Endometrial microvascular endothelial cells (primary cell): ENCODE data around the gene GRPEL1. TPM values are rescaled to one million over a fixed set of nuclear protein-coding genes. Genes with fewer than 3 reads are reported as not detected.

ENCODE experiments used
- in situ Hi-C: cut with HindIII; loops from 2 replicates; pipeline ENCODE4 v1.10.0; 2017; ENCODE audit warnings: low sequenced_read_pairs, low pct_unique_long_range_greater_than_20kb; ENCODE audit errors: inconsistent ontology term
- total RNA-seq: library from RNA; depleted of rRNA; stranded (reverse); fragments of >200 nt; gene quantifications from one replicate; pipeline ENCODE4 v1.2.3, GENCODE V29; 2015; ENCODE audit errors: inconsistent ontology term

The GRPEL1 gene
- total RNA-seq, 1 donor from 2014 or later = 34.6 TPM

DNA sequence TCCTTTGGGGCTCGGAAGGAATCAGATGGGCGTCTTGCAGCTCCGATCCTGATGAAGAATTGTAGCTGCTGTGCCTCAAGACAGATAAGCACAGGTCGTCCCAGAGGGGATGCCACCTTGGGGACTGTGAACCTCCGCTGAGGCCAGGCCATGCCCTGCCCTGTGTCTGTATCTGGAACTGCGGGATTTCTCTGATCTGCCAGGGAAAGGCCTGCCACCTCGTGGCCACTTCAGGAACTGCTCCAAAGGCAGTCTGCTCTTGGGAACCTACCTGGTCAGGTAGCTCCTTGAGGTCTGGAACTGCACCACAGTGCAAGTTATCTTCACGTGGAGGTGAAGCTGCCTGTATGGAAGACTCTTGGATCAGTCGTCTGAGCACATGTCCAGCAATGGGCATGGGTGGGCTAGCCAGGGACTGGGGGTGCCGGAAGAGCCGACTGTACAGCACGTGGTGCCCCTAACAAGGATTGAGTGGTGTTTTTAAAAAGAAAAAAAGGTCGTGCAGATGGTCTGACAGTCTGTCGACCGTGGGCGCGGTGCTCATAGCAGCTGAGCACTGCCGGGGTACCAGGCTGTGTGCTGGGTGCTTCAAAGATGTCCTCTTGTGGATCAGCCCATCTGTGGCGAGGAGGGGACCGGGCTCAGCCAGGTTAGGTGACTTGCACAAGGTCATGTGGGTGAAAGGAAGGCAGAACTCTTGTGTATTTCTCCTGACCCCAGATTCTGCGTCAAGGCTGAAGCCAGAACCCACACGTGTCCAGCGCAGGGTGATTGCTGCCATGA lies 3.1 kb upstream of the GRPEL1 start:
- in situ Hi-C loops = no loop called here

DNA sequence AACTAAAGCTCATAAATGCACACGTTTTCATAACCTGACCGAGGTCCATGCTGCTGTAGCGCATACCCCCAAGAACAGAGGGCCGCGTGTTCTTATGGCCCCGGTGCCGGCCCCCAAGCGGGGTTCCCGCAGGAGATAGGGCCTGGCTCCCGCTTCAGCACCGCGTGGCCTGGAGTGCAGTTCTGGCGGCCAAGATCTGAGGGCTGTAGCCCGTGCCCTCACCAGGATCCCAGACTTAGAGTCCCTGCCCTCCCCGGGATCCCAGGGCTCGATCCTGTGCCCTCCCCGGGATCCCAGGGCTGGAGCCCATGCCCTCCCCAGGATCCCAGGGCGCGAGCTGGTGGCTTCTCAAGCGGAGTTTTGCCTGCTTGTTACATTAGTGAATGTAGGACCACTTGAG lies 1.0 kb upstream of the GRPEL1 start:
- in situ Hi-C loops = no loop called here

DNA sequence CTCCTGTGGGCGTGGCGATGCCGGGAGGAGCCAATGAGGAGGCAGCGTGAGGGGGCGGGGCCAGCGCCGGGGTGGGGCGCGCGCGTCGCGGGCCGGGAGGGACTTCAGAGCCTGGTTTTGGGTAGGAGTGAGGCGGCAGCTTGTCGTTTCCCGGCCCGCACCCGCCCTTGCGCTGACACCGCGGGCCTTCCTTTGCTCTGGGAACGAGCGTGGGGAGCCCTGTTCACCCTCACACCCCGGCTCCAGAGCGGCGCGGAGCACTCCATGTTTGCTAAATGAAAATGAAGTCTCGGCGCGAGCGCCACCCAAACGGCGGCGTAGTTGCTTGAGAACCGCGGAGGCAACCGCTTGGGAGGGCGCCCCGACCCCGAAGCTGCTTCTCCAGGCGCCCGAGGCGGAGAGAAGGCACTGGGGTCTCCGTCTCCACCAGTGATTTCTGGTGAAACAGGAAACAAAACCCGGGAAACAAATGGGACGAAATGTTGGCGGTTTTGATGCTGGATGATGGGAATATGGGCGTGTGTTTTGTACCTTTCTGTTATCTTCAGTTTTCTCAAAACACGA lies 497 bp upstream of the GRPEL1 start:
- in situ Hi-C loops = no loop called here

DNA sequence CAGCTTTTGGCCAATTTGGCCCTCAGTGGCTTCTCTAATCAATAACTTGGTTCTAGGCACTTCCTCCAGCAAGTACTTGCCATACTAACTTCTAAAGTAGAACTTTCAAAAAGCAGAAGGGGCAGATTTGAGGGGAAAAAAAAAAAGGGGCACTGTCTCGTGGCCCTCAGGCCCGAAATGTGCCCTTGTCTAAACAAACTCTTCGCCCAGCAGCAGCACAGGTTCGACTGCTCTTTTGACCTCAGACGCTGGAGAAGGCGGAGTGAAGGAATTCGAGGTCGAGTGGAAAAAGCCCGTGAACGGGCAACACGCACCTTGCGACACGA lies 775 bp downstream of the GRPEL1 start:
- in situ Hi-C loops = no loop called here

DNA sequence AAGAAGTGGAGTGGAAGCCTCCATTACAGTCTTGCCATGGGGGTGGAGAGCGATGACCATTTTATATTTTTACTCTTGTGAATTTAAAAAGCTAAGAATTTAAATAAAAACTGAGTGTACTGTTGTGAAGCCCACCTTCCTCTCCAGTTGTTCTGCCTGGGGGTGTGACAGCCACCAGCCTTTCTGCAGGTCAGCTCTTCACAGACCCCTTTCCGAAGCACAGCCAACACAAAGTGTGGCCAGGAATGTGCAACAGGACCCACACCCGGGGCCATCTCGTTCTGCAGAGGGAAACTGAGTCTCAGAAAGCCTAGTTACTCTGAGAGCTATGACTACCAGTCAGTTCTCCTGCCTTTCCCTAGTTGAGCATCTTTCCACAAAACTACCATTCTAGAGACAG lies 1.4 kb downstream of the GRPEL1 start:
- in situ Hi-C loops = no loop called here

DNA sequence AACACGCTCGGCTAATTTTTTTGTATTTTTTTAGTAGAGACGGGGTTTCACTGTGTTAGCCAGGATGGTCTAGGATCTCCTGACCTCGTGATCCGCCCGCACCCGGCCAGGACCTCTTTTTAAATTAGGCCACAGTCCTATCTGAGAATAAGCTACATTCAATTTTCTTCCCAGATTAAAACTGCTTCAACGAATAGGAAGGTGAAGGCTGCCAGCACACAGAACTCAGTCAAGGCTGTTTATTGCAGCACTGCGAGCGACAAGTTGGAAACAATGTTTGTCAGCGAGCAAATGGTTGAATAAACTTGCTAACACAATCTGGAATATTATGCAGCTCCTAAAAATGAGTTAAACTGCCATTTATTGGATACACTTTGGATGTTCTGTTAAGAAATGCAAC lies 1.9 kb downstream of the GRPEL1 start:
- in situ Hi-C loops = no loop called here

DNA sequence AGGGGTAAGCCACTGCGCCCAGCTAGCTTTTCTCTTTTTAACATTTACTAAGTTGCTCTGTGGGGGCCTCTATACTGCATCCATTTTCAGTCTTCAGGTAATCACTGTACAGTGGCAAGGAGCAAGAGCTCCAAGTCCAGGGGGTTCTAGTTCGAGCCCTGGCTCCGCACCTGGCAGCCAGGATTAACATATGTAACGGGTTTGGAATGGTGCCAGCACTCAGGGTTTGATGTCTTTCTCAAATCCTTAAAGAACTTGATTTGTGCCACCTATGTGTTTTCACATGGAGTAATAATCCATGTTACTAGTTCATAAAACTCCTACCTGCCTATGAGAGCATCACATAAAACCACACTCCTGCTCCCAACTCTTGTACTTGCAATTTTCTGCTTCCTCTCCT lies 4.5 kb downstream of the GRPEL1 start:
- in situ Hi-C loops = no loop called here

DNA sequence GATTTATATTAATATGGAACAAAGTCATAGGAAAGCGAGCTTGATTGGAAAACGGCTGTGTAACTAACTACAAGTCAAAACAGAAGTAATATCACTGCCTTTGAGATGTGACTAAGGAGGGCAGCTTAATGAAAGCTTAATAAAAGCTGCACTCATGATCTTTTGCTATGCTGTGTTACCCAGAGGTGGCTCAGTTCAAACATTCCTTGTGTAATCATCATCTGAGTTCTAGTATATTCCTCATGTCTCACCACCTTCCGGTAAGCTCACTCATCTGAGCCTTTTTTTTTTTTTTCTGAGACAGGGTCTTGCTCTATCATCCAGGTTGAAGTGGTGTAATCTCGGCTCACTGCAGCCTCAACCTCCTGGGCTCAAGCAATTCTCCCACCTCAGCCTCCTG lies 5.0 kb downstream of the GRPEL1 start:
- in situ Hi-C loops = no loop called here

DNA sequence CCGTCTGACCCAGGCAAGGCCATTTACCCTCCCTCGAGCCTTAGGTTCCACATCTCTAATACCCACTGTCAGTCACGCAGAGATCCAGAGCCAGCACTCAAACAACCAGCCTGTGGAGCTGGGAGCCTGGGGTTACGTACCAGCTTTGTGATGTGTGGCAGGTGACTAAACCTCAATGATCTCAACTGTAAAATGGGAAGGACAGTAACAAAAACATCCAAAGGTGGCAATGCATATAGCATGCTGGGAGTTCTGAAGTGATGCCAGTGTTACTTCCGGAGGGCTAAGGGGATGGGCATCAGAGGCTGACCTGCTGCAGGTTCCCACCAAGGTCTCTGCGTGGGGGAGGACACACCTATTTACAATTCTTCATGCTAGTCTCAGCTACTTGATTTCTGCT lies 6.0 kb downstream of the GRPEL1 start:
- in situ Hi-C loops = no loop called here

DNA sequence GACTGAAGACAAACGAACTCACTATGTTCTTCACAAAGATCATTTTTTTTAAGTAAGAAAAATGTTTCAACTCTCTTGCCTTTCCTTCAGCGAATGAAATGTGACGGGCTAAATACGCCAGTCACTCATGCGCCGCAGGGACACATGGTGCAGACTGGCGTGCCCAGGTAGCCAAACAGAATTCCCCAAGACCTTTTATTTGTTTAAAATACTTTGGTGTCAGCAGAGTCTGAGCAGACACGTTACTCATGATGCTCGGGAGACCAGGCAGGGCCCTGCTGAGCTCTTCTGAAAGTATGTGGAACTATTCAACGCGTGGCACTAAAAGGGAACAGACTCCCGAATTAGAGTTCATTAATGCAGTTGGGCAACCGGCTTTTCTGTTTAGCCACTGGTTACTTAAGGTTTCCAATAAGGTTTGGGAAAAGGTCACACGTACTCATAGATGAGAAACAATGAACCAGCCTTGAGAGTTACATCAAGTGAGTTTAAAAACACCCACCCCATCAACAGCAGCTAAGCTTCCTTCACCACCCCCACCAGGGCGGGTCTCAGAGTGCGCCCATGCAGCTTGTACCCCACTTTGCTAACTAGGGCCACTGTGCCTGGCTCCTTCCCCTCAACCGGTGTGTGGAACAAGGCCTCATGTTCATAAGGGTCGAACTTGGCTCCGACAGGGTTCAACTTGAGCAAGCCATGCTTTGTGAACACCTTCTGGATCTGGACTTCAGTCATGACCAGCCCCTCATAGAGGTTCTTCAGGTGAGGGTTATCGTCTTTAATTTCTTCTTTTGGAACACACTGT lies 7.3 kb downstream of the GRPEL1 start:
- in situ Hi-C loops = no loop called here

DNA sequence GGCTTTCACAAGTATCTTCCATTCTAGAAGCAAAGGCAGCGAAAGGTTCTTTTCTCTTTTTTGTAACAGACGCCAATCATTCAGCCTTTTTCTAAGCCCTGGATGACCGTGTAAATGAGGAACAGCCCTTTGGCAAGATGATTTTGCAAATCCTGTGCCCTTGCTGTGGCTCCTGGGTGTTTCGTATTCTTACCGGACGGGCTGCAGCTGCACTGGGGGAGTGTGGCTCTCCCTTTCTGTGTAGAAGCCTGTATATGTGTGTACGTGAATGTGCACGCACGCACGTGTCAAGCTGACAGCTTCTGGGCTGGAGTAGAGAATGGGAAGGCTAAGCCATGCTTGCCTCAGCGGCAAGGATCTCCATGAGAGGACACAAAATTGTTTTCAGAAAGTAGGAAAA lies 8.2 kb downstream of the GRPEL1 start:
- in situ Hi-C loops = no loop called here

DNA sequence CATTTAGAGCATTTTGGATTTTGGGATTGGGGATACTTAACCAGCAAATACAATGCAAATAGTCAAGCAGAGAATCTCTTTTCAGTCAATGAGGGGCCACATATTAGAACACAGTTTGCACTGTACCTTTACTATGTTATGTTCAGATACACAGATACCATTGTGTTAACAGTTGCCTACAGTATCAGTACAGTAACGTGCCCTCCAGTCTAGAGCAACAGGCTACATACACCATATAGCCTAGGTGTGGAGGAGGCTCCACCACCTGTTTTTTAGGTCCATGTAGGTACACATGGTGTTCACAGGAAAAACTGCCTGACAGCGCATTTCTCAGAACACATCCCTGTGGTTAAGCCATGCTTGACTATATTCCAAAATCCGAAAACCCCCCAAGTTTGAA lies 9.1 kb downstream of the GRPEL1 start:
- in situ Hi-C loops = no loop called here

DNA sequence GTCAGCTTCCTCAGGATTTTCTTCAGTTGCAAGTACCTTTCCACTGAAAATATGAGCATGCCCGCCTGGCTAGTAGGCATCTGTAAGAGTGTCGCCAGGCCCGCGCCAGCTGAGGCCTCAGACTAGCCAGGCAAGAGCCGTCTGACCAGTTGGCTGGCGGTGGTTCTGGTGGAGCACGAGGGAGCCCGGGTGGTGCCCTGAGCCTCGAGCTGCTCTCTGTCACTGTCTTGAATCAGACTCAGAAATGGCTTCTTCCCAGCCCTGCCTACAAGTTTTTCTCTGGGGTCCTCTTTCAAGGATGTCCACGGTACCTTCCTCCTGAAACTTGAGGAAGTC lies 11.9 kb downstream of the GRPEL1 start:
- in situ Hi-C loops = no loop called here

DNA sequence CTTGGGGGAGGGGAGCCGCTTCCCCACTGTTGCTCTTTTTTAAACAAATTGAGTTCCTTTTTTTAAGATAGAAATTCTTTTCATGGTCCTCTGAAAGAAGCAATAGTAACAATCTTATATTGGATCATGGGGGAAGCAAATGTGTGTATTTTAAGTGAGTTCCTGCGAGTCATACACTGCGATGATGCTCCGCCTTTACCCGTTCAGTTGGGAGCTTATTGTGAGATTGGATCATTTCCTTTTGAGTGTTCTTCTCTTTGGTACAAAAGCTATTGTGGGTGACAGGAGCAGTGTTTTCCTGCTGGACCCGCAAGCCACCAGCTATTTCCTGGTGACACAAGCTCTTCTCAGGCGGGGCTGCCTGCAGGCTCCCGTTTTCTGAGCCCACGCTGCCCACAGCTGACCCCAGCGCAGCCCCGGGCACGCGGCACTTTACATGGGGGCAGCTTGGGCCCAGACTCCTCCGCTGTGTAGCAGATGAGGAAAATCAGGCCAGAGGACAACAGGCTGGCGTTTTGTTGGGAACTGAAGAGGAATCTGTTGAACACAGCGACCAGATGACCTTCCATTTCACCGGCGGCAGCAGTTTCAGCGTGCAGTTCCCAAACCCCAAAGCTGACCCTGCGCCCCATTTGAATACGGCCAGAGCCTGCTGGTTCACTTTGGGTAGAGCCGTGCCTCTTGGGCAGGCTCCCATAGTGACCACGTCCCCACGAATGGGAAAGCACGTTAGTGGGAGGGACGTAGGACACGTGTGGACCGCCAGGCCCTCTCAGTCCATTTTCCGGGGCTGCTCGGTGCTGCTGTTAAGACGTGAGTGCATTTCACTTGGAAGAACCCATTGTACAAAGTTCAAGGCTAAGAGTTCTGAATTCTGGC lies 12.5 kb downstream of the GRPEL1 start:
- in situ Hi-C loops = no loop called here

DNA sequence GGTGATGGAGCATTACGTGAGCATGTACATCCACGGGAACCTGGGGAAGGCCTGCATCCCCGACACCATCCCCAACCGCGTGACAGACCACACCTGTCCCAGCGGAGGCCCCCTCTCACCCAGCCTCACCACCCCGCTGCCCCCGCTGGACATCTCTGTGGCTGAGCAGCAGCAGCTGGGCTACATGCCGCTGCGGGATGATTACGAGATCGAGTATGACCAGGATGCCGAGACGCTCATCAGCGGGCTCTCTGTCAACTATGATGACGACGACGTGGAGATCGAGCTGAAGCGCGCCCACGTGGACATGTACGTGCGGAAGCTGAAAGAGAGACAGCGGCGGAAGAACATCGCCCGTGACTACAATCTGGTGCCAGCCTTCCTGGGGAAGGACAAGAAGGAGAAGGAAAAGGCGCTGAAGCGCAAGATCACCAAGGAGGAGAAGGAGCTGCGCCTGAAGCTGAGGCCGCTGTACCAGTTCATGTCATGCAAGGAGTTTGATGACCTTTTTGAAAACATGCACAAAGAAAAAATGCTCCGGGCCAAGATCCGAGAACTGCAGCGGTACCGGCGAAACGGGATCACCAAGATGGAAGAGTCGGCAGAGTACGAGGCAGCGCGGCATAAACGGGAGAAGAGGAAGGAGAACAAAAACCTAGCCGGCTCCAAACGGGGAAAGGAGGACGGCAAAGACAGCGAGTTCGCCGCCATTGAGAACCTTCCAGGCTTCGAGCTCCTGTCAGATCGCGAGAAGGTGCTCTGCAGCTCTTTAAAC lies 13.6 kb downstream of the GRPEL1 start:
- in situ Hi-C loops = no loop called here

DNA sequence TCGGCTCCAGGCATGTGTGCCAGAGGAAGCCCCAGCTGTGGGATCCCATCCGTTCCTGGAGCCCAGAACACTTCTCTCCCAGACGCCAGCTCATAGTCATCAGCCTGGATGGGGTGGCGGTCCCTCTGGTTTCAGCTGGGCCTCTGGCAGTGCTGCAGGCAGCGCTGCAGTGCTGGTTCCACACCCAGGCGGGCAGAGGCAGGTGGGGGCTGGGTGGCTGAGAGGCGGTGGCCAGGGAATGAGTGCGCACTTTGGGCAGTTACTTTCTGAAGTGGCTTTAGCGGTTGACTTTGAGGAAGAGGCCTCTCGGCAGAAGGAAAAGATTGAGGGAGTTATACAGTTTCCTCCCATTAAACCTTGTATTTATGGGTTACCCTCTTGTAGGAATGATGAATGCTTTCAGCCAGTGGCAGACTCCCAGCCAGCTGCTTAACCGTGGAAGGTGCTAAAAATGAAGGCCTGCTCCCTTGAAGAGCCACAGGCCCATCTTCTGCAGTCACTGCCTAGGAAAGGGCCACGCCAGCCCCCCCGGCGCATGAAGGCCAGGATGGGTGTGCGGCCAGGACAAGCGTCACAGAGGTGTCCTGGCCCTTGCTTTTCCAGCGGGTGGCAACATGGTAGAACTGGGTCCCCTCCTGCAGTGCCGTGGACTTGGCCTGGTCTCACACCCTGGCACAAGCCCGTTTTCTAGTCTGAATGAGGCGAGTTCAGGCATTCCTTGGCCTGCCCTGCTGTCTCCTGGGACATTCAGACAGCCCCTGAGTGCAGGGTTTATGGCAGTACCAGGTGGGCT lies 14.7 kb downstream of the GRPEL1 start:
- in situ Hi-C loops = no loop called here

DNA sequence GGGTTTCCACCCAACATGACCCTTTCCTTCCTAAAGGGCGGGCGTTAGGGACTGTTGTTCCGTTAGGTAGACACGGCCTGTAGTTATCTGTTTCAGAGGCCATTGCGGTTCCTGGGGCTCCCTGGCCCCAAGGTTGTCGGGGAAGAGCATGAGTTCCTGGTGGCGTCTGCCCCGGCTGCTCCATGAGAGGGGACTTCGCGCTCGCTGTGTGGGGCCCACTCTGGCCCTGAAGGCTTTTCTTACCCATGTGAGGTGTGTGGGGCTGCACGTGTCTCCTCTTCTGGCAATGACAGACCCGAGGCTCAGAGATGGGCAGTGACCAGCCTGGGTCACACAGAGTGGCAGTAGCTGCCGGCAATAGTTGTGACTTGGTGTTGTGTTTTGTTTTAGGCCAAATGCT lies 15.6 kb downstream of the GRPEL1 start:
- in situ Hi-C loops = no loop called here

DNA sequence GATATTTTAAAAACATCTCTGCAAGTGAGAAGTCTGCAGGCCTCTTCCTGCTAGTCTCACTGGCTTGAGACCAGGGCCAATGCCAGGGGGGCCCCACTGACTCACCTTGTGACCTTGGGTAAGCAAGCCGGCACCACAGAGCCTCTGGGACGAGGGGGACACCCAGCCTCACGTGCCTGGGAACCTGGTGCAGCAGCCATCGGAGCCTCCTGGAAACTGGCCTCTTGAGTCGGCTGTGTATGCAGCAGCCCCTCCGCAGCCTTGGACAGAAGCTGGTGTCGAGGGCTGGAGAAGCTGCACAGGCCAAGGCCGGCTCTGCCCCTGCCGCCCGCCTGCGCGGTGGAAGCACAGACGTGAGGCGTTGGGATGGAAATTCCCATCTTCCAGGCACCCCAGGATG lies 16.0 kb downstream of the GRPEL1 start:
- in situ Hi-C loops = no loop called here
